ENCODE measurements around the gene CPLX3. TPM values are rescaled to one million over a fixed set of nuclear protein-coding genes. Genes with fewer than 3 reads are reported as not detected.

CPLX3 gene
- total RNA-seq, 1 experiment from 2014 or later = not detected

DNA sequence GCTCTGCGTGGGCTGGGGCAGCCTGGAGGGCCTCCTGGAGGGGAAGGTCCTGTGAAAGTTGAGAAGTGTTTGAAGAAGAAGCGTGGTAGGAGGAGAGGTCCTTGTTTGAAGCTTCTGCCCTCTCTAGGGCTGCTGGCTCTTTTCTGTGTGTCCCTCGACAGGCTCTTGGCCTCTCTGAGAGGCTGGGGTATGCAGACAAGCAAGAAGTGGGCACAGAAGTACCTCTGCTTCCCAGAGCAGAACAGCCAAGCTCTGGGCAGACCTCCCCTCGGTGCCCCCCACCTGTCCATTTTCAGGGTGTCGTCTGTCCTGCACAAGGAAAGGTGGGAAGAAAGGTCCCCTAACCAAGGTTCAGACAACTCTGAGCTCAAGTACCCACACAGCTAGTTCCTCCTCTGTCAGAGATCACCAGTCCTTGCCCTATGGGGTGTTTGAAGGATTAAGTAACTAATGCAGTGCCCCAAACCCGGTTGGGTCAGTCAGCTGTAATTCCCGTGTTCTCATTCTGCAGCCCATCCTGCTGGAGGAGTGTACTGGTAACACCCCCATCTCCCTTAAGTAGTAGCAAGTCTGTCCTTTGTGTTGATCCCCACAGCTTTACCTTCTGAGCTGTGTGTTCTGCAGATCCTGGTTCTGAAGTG lies 38.3 kb upstream of the CPLX3 start:
- DNase-seq (ENCODE audit: low read depth) = no peak

GRCh38 chr15:74788683-74789151 lies 37.7 kb upstream of the CPLX3 start:
- no peak for DNase-seq (ENCODE audit: low read depth)

- DNase-seq (ENCODE audit: low read depth) = no peak
Observed at GRCh38 chr15:74789171-74789631, 37.2 kb upstream of the CPLX3 start.

DNA sequence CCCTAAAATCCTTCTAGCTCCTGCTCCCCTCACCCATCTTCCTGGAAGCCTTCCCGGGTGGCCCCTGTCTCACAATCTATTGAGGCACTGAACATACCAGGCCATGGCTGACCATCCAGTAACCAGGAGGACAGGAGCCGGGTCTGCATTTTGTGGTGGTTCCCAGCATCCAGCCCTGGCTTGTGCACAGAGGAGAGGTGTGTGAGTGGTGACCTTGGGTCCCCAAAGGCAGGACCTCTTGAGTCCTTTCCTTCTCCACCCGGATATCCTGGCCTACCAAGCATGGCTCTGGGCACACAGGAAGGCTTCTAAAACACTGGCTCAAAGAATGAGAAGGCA lies 36.7 kb upstream of the CPLX3 start:
- DNase-seq (ENCODE audit: low read depth) = no peak

- DNase-seq (ENCODE audit: low read depth) = peak; percentile 93
Observed at GRCh38 chr15:74790080-74790916, 36.1 kb upstream of the CPLX3 start.

DNA sequence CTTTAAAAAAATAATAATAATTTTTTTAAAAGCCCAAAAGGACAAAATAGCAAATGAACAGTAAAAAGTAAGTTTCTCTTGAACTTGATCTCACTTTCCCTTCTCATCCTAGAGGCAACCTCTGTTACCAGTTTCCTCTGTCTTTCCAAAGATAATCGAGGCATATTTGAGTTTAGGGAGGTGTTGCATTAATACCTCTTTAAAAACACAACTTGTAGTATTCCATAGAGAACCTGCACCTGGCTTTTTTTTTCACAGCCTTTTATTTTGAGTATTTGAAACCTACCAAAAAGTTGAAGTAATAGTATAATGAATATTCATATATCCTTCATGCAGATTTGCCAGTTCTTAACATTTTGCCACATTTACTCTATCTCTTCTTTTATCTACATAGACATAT lies 35.4 kb upstream of the CPLX3 start:
- no peak for DNase-seq (ENCODE audit: low read depth)

DNA sequence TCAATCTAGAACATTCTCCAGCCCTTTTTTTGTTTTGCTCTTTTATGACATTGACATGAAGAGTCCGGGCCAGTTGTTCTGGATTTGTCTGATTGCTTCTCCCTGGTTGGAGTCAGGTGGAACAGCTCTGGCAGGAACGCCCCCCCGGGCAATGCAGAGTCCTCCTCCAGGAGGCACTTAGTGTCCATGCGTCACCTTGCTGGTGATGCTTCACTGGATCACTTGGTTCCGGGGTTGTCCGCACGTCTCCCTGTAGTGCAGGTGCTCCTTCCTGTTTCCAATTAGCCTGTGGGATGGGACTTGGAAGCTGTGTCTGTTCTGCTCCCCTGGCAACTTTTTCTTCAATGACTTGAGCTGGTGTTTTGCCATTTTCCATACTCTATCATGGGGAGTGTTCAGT lies 34.8 kb upstream of the CPLX3 start:
- DNase-seq (ENCODE audit: low read depth) = no peak

GRCh38 chr15:74792227-74793016 lies 34.0 kb upstream of the CPLX3 start:
- no peak for DNase-seq (ENCODE audit: low read depth)

- peak; percentile 51 for DNase-seq (ENCODE audit: low read depth)
Observed at GRCh38 chr15:74793135-74794028, 33.0 kb upstream of the CPLX3 start.

DNA sequence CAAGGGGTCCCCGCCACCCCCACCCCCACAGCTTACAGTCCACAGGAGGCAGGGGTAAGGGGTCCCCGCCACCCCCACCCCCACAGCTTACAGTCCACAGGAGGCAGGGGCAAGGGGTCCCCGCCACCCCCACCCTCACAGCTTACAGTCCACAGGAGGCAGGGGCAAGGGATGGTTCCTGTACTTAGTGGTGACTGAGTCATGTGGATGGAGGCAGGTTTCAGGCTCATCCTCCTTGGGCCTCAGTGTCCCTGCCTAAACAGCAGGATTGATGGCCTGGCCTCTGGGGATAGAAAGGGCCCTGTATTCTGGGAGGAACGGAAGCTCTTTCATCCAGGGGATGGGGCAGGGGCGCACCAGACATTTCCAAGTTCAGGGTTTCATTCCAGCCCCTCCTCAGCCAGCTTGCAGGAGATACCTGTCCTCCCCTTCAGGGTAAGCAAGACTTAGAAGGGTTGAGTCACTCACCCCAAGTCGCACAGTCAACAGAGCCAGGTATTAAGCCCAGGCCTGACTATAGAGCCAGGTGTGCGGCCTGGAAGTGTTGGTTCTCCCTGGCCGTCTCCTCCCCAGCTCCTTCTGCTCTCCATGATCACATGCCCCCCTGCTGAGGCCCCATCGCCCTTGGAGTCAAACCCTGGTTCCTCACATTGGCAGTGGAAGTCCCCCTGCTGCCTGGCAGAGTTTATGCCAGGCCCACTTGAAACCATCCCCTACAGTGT lies 32.0 kb upstream of the CPLX3 start:
- no peak for DNase-seq (ENCODE audit: low read depth)

DNA sequence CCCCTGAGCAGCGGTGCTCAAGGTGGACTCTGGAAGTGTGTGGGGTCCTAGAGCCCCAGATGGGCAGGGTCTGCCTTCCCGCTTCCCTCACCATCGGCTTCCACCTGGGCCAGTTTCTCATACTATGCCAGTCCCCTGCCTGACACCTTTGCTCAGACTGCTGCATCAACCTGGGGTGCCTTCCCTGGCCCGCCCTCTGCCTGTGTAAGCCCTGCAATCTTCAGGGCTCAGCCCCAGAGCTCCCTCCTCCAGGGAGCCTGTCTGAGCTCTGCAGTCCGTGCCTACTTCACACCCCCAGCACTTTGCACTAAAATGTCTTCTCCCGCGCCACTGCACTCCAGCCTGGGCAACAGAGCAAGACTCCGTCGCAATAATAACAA lies 31.5 kb upstream of the CPLX3 start:
- DNase-seq (ENCODE audit: low read depth) = no peak

DNA sequence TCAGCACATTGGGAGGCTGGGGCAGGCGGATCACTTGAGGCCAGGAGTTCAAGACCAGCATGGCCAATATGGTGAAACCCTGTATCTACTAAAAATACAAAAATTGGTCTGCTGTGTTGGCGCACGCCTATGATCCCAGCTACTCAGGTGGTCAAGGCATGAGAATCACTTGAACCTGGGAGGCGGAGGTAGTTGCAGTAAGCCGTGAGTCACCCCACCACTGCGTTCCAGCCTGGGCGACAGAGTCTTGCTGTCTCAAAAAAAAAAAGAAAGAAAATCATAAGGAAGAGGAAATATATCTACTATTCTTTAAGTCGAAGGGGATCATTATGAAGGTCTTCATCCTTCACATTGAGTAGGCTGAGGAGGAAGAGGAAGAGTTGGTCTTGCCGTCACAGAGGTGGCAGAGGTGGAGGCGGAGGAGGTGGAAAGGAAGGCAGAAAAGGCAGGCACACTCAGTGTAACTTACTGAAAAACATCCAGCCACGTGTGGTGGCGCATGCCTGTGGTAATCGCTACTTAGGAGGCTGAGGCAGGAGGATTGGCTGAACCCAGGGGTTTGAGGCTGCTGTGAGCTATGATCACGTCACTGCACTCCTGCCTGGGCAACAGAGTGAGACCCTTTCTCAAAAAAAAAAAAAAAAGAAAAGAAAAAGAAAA lies 30.3 kb upstream of the CPLX3 start:
- DNase-seq (ENCODE audit: low read depth) = no peak

DNA sequence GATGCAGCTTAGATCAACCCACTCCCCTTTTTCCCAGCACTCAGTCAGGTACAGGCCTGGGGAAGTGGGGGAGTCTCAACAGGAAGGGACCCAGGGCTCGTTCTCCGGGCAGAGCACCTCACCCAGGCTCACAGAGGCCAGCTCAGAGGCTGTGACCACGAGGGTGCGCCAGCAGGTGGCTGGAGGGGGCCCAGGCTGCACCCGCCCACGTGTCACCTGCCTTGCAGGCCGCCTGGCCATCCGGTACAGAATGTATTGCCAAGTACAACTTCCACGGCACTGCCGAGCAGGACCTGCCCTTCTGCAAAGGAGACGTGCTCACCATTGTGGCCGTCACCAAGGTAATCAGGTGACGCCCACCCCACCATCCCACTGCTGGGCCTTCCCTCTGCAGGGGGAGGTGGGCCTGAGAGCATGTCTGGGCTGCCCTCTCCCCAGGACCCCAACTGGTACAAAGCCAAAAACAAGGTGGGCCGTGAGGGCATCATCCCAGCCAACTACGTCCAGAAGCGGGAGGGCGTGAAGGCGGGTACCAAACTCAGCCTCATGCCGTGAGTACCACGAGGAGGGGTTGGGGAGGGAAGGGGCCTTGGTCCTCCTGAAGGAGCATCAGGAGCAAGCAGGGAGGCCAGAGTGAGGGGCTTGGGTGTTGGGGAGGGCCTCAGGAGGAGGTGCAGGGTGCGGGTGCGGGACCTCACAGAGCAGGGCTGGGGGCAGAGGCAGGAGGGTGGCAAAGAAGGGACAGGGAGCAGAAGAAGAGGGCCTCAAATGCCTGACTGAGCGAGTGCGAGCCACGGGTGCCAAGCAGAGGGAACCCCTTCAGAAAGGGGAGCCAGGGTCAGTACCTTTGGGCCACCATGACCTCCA lies 27.8 kb upstream of the CPLX3 start:
- DNase-seq (ENCODE audit: low read depth) = no peak

DNA sequence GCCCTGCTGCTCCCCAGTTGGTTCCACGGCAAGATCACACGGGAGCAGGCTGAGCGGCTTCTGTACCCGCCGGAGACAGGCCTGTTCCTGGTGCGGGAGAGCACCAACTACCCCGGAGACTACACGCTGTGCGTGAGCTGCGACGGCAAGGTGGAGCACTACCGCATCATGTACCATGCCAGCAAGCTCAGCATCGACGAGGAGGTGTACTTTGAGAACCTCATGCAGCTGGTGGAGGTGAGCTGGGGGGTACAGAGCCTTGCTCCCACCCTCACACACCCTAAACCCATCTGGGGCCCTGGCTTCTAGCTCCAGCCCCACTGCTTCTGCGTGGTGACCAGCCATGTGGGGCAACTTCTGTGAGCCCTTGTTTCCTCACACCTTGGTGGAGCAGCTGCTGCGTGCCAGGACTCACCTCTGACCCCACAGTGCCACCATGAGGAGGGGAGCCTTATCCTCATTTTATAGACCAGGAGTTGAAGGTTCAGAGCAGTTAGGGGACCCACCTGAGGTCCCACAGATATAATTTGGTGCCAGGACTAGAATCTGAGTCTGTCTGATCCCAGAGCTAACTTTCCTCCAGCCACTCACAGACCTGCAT lies 27.1 kb upstream of the CPLX3 start:
- no peak for DNase-seq (ENCODE audit: low read depth)

GRCh38 chr15:74799856-74800558 lies 26.4 kb upstream of the CPLX3 start:
- DNase-seq (ENCODE audit: low read depth) = peak; percentile 81

DNA sequence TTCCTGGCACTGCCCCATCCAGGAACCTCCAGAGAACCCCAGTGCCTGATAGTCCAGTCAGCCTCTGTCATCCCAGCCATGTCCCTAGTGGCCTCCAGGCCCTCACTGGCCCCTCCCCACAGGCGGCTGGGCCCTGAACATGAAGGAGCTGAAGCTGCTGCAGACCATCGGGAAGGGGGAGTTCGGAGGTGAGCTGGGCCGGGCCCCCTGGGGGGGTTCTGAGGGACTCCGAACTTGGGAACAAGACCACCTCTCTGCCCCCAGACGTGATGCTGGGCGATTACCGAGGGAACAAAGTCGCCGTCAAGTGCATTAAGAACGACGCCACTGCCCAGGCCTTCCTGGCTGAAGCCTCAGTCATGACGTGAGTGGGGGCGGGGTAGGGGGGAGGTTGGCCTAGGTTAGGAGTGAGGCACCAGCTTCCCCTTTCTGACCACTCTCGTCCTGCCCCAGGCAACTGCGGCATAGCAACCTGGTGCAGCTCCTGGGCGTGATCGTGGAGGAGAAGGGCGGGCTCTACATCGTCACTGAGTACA lies 25.8 kb upstream of the CPLX3 start:
- DNase-seq (ENCODE audit: low read depth) = no peak

DNA sequence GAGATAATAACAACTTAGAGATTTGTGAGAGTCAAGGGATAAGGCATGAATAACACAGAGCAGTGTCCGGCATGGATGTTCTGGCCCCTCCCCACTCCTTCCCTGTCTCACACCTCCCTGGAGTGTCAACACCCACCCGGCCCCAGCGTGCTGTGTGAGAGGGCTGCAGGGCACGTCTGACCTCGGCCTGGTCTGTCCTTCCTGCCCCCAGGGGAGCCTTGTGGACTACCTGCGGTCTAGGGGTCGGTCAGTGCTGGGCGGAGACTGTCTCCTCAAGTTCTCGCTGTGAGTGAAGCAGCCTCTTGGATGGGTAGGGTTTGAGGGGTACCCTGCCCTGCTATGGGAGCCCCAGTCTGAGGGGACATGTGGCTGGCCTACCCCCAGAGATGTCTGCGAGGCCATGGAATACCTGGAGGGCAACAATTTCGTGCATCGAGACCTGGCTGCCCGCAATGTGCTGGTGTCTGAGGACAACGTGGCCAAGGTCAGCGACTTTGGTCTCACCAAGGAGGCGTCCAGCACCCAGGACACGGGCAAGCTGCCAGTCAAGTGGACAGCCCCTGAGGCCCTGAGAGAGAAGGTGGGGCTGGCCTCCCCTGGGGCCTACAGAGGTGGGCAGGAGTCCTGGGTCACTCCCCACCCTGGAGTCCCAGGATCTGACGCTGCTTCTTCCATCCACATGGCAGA lies 25.0 kb upstream of the CPLX3 start:
- DNase-seq (ENCODE audit: low read depth) = no peak

Measured in LHCN-M2 (cell line).